H9 (cell line): ENCODE data around the gene CHPF. TPM values are rescaled to one million over a fixed set of nuclear protein-coding genes. Genes with fewer than 3 reads are reported as not detected.

Experiments used
- DNase-seq: peaks from one replicate; pipeline ENCODE4 v3.0.0-alpha.2; 2017
- H2AFZ ChIP-seq: one replicate; pipeline ENCODE4 v1.6.1; 2013; ENCODE audit warnings: mild to moderate bottlenecking, low read length, control low read depth, moderate library complexity
- H2AK5ac ChIP-seq: 2 replicates; pipeline ENCODE4 v1.6.1; 2013; ENCODE audit warnings: low read length, control low read depth, mixed read lengths; ENCODE audit not compliant: insufficient read length
- H2BK120ac ChIP-seq: one replicate; pipeline ENCODE4 v1.6.1; 2013; ENCODE audit warnings: low read depth, mild to moderate bottlenecking, low read length, control low read depth, inconsistent platforms; ENCODE audit not compliant: poor library complexity, severe bottlenecking
- H2BK12ac ChIP-seq: 2 replicates; pipeline ENCODE4 v1.6.1; 2013; ENCODE audit warnings: low read length, control low read depth, mixed read lengths, low read depth; ENCODE audit not compliant: insufficient read length
- H2BK15ac ChIP-seq: 2 replicates; pipeline ENCODE4 v1.6.1; 2013; ENCODE audit warnings: low read depth, low read length, control low read depth
- H2BK20ac ChIP-seq: one replicate; pipeline ENCODE4 v1.6.1; 2013; ENCODE audit warnings: low read depth, mild to moderate bottlenecking, low read length, control low read depth, inconsistent platforms; ENCODE audit not compliant: poor library complexity, severe bottlenecking
- H2BK5ac ChIP-seq: 2 replicates; pipeline ENCODE4 v1.6.1; 2013; ENCODE audit warnings: low read length, control low read depth, mixed read lengths; ENCODE audit not compliant: insufficient read length
- H3K14ac ChIP-seq: 2 replicates; pipeline ENCODE4 v1.6.1; 2013; ENCODE audit warnings: low read length, control low read depth; ENCODE audit not compliant: insufficient read depth
- H3K18ac ChIP-seq: 2 replicates; pipeline ENCODE4 v1.6.1; 2013; ENCODE audit warnings: low read depth, mild to moderate bottlenecking, mixed read lengths, low read length, control low read depth; ENCODE audit not compliant: insufficient read length
- H3K23ac ChIP-seq: 2 replicates; pipeline ENCODE4 v1.6.1; 2013; ENCODE audit warnings: low read length, control low read depth, mixed read lengths, low read depth; ENCODE audit not compliant: insufficient read length
- H3K23me2 ChIP-seq: 2 replicates; pipeline ENCODE4 v1.6.1; 2013; ENCODE audit warnings: low read depth, mild to moderate bottlenecking, mixed read lengths, low read length, control low read depth; ENCODE audit not compliant: insufficient read length, poor library complexity, severe bottlenecking
- H3K27ac ChIP-seq: 2 replicates; pipeline ENCODE4 v1.5.1; 2013; ENCODE audit warnings: low read length, control low read depth, mixed read lengths, low read depth; ENCODE audit not compliant: insufficient read length
- H3K27me3 ChIP-seq: 2 replicates; pipeline ENCODE4 v1.6.1; 2013; ENCODE audit warnings: low read length, control low read depth, inconsistent platforms; ENCODE audit not compliant: insufficient read depth
- H3K4ac ChIP-seq: 2 replicates; pipeline ENCODE4 v1.6.1; 2013; ENCODE audit warnings: low read depth, mild to moderate bottlenecking, control low read depth, inconsistent platforms, low read length, moderate library complexity
- H3K4me1 ChIP-seq: 2 replicates; pipeline ENCODE4 v1.6.1; 2013; ENCODE audit warnings: low read length, control low read depth, inconsistent platforms; ENCODE audit not compliant: insufficient read depth
- H3K4me2 ChIP-seq: 2 replicates; pipeline ENCODE4 v1.6.1; 2013; ENCODE audit warnings: low read length, control low read depth, mixed read lengths; ENCODE audit not compliant: insufficient read length, insufficient read depth
- H3K56ac ChIP-seq: 2 replicates; pipeline ENCODE4 v1.6.1; 2013; ENCODE audit warnings: low read depth, mild to moderate bottlenecking, mixed read lengths, low read length, control low read depth; ENCODE audit not compliant: insufficient read length
- H3K79me1 ChIP-seq: 2 replicates; pipeline ENCODE4 v1.6.1; 2013; ENCODE audit warnings: low read depth, mild to moderate bottlenecking, moderate library complexity, low read length, control low read depth, inconsistent platforms; ENCODE audit not compliant: insufficient read depth, poor library complexity, severe bottlenecking
- H3K79me2 ChIP-seq: 2 replicates; pipeline ENCODE4 v1.6.1; 2013; ENCODE audit warnings: low read length, control low read depth, inconsistent platforms; ENCODE audit not compliant: insufficient read depth
- H3K9ac ChIP-seq: 2 replicates; pipeline ENCODE4 v1.6.1; 2013; ENCODE audit warnings: low read length, control low read depth, mixed read lengths; ENCODE audit not compliant: insufficient read length; ENCODE audit errors: extremely low read depth
- H3K9me3 ChIP-seq: one replicate; pipeline ENCODE4 v1.6.1; 2013; ENCODE audit warnings: low read depth, low read length, inconsistent platforms; ENCODE audit not compliant: control insufficient read depth
- H3T11ph ChIP-seq: one replicate; pipeline ENCODE4 v1.6.1; 2013; ENCODE audit warnings: mild to moderate bottlenecking, low read length, control low read depth, inconsistent platforms
- H4K20me1 ChIP-seq: one replicate; pipeline ENCODE4 v1.6.1; 2013; ENCODE audit not compliant: control insufficient read depth, insufficient read length, insufficient read depth
- H4K5ac ChIP-seq: 2 replicates; pipeline ENCODE4 v1.6.1; 2013; ENCODE audit warnings: low read depth, mild to moderate bottlenecking, mixed read lengths, low read length, control low read depth; ENCODE audit not compliant: insufficient read length
- H4K8ac ChIP-seq: replicated peaks from 2 replicates; pipeline ENCODE4 v1.6.1; 2013; ENCODE audit warnings: low read length, control low read depth, mixed read lengths, low read depth; ENCODE audit not compliant: insufficient read length
- H4K91ac ChIP-seq: 2 replicates; pipeline ENCODE4 v1.6.1; 2013; ENCODE audit warnings: low read depth, mild to moderate bottlenecking, moderate library complexity, mixed read lengths, low read length, control low read depth; ENCODE audit not compliant: insufficient read length
- H3K27ac Mint-ChIP-seq, 3 experiments: 2 replicates in 2 of 3; 3 replicates in 1 of 3; pipeline ENCODE4 v1.8.0; 2020 to 2021; ENCODE audit warnings: mixed read lengths in 3 of 3, mild to moderate bottlenecking in 1 of 3, moderate library complexity in 1 of 3
- H3K27me3 Mint-ChIP-seq: 2 replicates; pipeline ENCODE4 v1.8.0; 2021; ENCODE audit warnings: low read depth, mild to moderate bottlenecking, moderate library complexity, mixed read lengths
- H3K36me3 Mint-ChIP-seq, 3 experiments: 2 replicates in 2 of 3; 3 replicates in 1 of 3; pipeline ENCODE4 v1.8.0; 2020 to 2021; ENCODE audit warnings: low read depth in 3 of 3, mixed read lengths in 3 of 3; ENCODE audit not compliant: insufficient read depth in 1 of 3
- H3K4me1 Mint-ChIP-seq, 2 experiments: 2 replicates each; pipeline ENCODE4 v1.8.0; 2020; ENCODE audit warnings: mixed read lengths in 2 of 2
- H3K4me3 Mint-ChIP-seq, 2 experiments: 2 replicates in 1 of 2; 3 replicates in 1 of 2; pipeline ENCODE4 v1.8.0; 2020 to 2021; ENCODE audit warnings: mild to moderate bottlenecking in 2 of 2, mixed read lengths in 2 of 2, moderate library complexity in 1 of 2
- H3K9me3 Mint-ChIP-seq, 2 experiments: 2 replicates in 1 of 2; 3 replicates in 1 of 2; pipeline ENCODE4 v1.8.0; 2020; ENCODE audit warnings: mild to moderate bottlenecking in 2 of 2, mixed read lengths in 2 of 2, moderate library complexity in 1 of 2
- CTCF ChIP-seq: fragments of 200-600 bp; sonication (generic); conservative IDR thresholded peaks from 3 replicates; pipeline ENCODE4 v1.8.0; 2021; ENCODE audit warnings: antibody characterized with exemption, mild to moderate bottlenecking
- total RNA-seq: library from RNA; stranded (reverse); gene quantifications from 2 replicates; pipeline ENCODE4 v1.2.1, GENCODE V29; 2021

Gene CHPF
- total RNA-seq, 1 experiment from 2014 or later = 46.5 TPM

- no peaks in the 10 kb centered on the region for H3K9me3 Mint-ChIP-seq
- H3K4me1 Mint-ChIP-seq = peaks cover 50 to 52% of the 10 kb centered on the region in 2 experiments
Observed at GRCh38 chr2:219502618-219503017, 41.0 kb downstream of the CHPF start.

More at GRCh38 chr2:219502618-219503017, 41.0 kb downstream of the CHPF start:
- H3K4me3 Mint-ChIP-seq = no peak overlapping the region
- Histone ChIP-seq H2AFZ (no peak overlapping the region), H3K4me2 (no peak overlapping the region), H3K23me2 (peaks cover 13% of the 10 kb centered on the region), H2BK120ac (no peak overlapping the region), H2BK20ac (no peak overlapping the region), H3K18ac (no peak overlapping the region), H3K23ac (no peak overlapping the region), H3K27me3 (no peaks in the 10 kb centered on the region; the same call in 1 of the 2 replicates), H2BK12ac (no peak overlapping the region), H4K91ac (no peak overlapping the region), H3K14ac (no peak overlapping the region), H3K4me1 (peaks cover 17% of the 10 kb centered on the region; the same call in 1 of the 2 replicates), H3K9ac (no peak overlapping the region), H4K8ac (no peak overlapping the region), H3T11ph (no peak overlapping the region), H3K56ac (no peak overlapping the region), H4K5ac (no peak overlapping the region), H4K20me1 (peaks cover 5% of the 10 kb centered on the region), H3K27ac (no peak overlapping the region), H3K79me1 (no peaks in the 10 kb centered on the region), H2BK15ac (no peak overlapping the region), H2BK5ac (no peak overlapping the region), H3K9me3 (no peaks in the 10 kb centered on the region), H3K4ac (no peak overlapping the region), H2AK5ac (no peak overlapping the region), H3K79me2 (no peaks in the 10 kb centered on the region)
- H3K27me3 Mint-ChIP-seq = peaks cover 5% of the 10 kb centered on the region
- no peak overlapping the region; a peak in 1 of 7 replicates for H3K27ac Mint-ChIP-seq
- no peak for TF ChIP-seq CTCF
- no peak for DNase-seq
- H3K36me3 Mint-ChIP-seq = peaks cover 16 to 19% (median 17%) of the 10 kb centered on the region in 3 experiments
